NB4 (cell line): ENCODE data around the gene KIR3DL3.

ENCODE experiments used
- CTCF ChIP-seq: IDR thresholded peaks from one replicate; pipeline ENCODE4 v1.5.1; 2012; ENCODE audit warnings: low read depth, low read length
- MAX ChIP-seq: IDR thresholded peaks from 2 replicates; pipeline ENCODE4 v1.6.1; 2011; ENCODE audit warnings: low read depth, low read length
- MYC ChIP-seq: IDR thresholded peaks from 2 replicates; pipeline ENCODE4 v1.6.1; 2011; ENCODE audit warnings: low read depth, low read length
- POLR2A ChIP-seq: IDR thresholded peaks from 2 replicates; pipeline ENCODE4 v1.6.1; 2011; ENCODE audit warnings: mild to moderate bottlenecking; ENCODE audit not compliant: insufficient read length; ENCODE audit errors: extremely low read depth

- TF ChIP-seq CTCF, result no peak
- TF ChIP-seq MAX, result no peak
- no peak for TF ChIP-seq POLR2A
- no peak for TF ChIP-seq MYC
Measured at GRCh38 chr19:54709212-54709948, 14.9 kb upstream of the KIR3DL3 start.
